H9 (cell line): ENCODE results near the gene RASL10A. TPM values are rescaled to one million over a fixed set of nuclear protein-coding genes. Genes with fewer than 3 reads are reported as not detected.

ENCODE experiments used
- DNase-seq: peaks from one replicate; pipeline ENCODE4 v3.0.0-alpha.2; 2017
- H2AFZ ChIP-seq: one replicate; pipeline ENCODE4 v1.6.1; 2013; ENCODE audit warnings: mild to moderate bottlenecking, low read length, control low read depth, moderate library complexity
- H2AK5ac ChIP-seq: 2 replicates; pipeline ENCODE4 v1.6.1; 2013; ENCODE audit warnings: low read length, control low read depth, mixed read lengths; ENCODE audit not compliant: insufficient read length
- H2BK120ac ChIP-seq: one replicate; pipeline ENCODE4 v1.6.1; 2013; ENCODE audit warnings: low read depth, mild to moderate bottlenecking, low read length, control low read depth, inconsistent platforms; ENCODE audit not compliant: poor library complexity, severe bottlenecking
- H2BK12ac ChIP-seq: 2 replicates; pipeline ENCODE4 v1.6.1; 2013; ENCODE audit warnings: low read length, control low read depth, mixed read lengths, low read depth; ENCODE audit not compliant: insufficient read length
- H2BK15ac ChIP-seq: 2 replicates; pipeline ENCODE4 v1.6.1; 2013; ENCODE audit warnings: low read depth, low read length, control low read depth
- H2BK20ac ChIP-seq: one replicate; pipeline ENCODE4 v1.6.1; 2013; ENCODE audit warnings: low read depth, mild to moderate bottlenecking, low read length, control low read depth, inconsistent platforms; ENCODE audit not compliant: poor library complexity, severe bottlenecking
- H2BK5ac ChIP-seq: 2 replicates; pipeline ENCODE4 v1.6.1; 2013; ENCODE audit warnings: low read length, control low read depth, mixed read lengths; ENCODE audit not compliant: insufficient read length
- H3K14ac ChIP-seq: 2 replicates; pipeline ENCODE4 v1.6.1; 2013; ENCODE audit warnings: low read length, control low read depth; ENCODE audit not compliant: insufficient read depth
- H3K18ac ChIP-seq: 2 replicates; pipeline ENCODE4 v1.6.1; 2013; ENCODE audit warnings: low read depth, mild to moderate bottlenecking, mixed read lengths, low read length, control low read depth; ENCODE audit not compliant: insufficient read length
- H3K23ac ChIP-seq: 2 replicates; pipeline ENCODE4 v1.6.1; 2013; ENCODE audit warnings: low read length, control low read depth, mixed read lengths, low read depth; ENCODE audit not compliant: insufficient read length
- H3K23me2 ChIP-seq: 2 replicates; pipeline ENCODE4 v1.6.1; 2013; ENCODE audit warnings: low read depth, mild to moderate bottlenecking, mixed read lengths, low read length, control low read depth; ENCODE audit not compliant: insufficient read length, poor library complexity, severe bottlenecking
- H3K27ac ChIP-seq: 2 replicates; pipeline ENCODE4 v1.5.1; 2013; ENCODE audit warnings: low read length, control low read depth, mixed read lengths, low read depth; ENCODE audit not compliant: insufficient read length
- H3K27me3 ChIP-seq: 2 replicates; pipeline ENCODE4 v1.6.1; 2013; ENCODE audit warnings: low read length, control low read depth, inconsistent platforms; ENCODE audit not compliant: insufficient read depth
- H3K4ac ChIP-seq: 2 replicates; pipeline ENCODE4 v1.6.1; 2013; ENCODE audit warnings: low read depth, mild to moderate bottlenecking, control low read depth, inconsistent platforms, low read length, moderate library complexity
- H3K4me1 ChIP-seq: 2 replicates; pipeline ENCODE4 v1.6.1; 2013; ENCODE audit warnings: low read length, control low read depth, inconsistent platforms; ENCODE audit not compliant: insufficient read depth
- H3K4me2 ChIP-seq: 2 replicates; pipeline ENCODE4 v1.6.1; 2013; ENCODE audit warnings: low read length, control low read depth, mixed read lengths; ENCODE audit not compliant: insufficient read length, insufficient read depth
- H3K56ac ChIP-seq: 2 replicates; pipeline ENCODE4 v1.6.1; 2013; ENCODE audit warnings: low read depth, mild to moderate bottlenecking, mixed read lengths, low read length, control low read depth; ENCODE audit not compliant: insufficient read length
- H3K79me1 ChIP-seq: 2 replicates; pipeline ENCODE4 v1.6.1; 2013; ENCODE audit warnings: low read depth, mild to moderate bottlenecking, moderate library complexity, low read length, control low read depth, inconsistent platforms; ENCODE audit not compliant: insufficient read depth, poor library complexity, severe bottlenecking
- H3K79me2 ChIP-seq: 2 replicates; pipeline ENCODE4 v1.6.1; 2013; ENCODE audit warnings: low read length, control low read depth, inconsistent platforms; ENCODE audit not compliant: insufficient read depth
- H3K9ac ChIP-seq: 2 replicates; pipeline ENCODE4 v1.6.1; 2013; ENCODE audit warnings: low read length, control low read depth, mixed read lengths; ENCODE audit not compliant: insufficient read length; ENCODE audit errors: extremely low read depth
- H3K9me3 ChIP-seq: one replicate; pipeline ENCODE4 v1.6.1; 2013; ENCODE audit warnings: low read depth, low read length, inconsistent platforms; ENCODE audit not compliant: control insufficient read depth
- H3T11ph ChIP-seq: one replicate; pipeline ENCODE4 v1.6.1; 2013; ENCODE audit warnings: mild to moderate bottlenecking, low read length, control low read depth, inconsistent platforms
- H4K20me1 ChIP-seq: one replicate; pipeline ENCODE4 v1.6.1; 2013; ENCODE audit not compliant: control insufficient read depth, insufficient read length, insufficient read depth
- H4K5ac ChIP-seq: 2 replicates; pipeline ENCODE4 v1.6.1; 2013; ENCODE audit warnings: low read depth, mild to moderate bottlenecking, mixed read lengths, low read length, control low read depth; ENCODE audit not compliant: insufficient read length
- H4K8ac ChIP-seq: replicated peaks from 2 replicates; pipeline ENCODE4 v1.6.1; 2013; ENCODE audit warnings: low read length, control low read depth, mixed read lengths, low read depth; ENCODE audit not compliant: insufficient read length
- H4K91ac ChIP-seq: 2 replicates; pipeline ENCODE4 v1.6.1; 2013; ENCODE audit warnings: low read depth, mild to moderate bottlenecking, moderate library complexity, mixed read lengths, low read length, control low read depth; ENCODE audit not compliant: insufficient read length
- H3K27ac Mint-ChIP-seq, 3 experiments: 2 replicates in 2 of 3; 3 replicates in 1 of 3; pipeline ENCODE4 v1.8.0; 2020 to 2021; ENCODE audit warnings: mixed read lengths in 3 of 3, mild to moderate bottlenecking in 1 of 3, moderate library complexity in 1 of 3
- H3K27me3 Mint-ChIP-seq: 2 replicates; pipeline ENCODE4 v1.8.0; 2021; ENCODE audit warnings: low read depth, mild to moderate bottlenecking, moderate library complexity, mixed read lengths
- H3K36me3 Mint-ChIP-seq, 3 experiments: 2 replicates in 2 of 3; 3 replicates in 1 of 3; pipeline ENCODE4 v1.8.0; 2020 to 2021; ENCODE audit warnings: low read depth in 3 of 3, mixed read lengths in 3 of 3; ENCODE audit not compliant: insufficient read depth in 1 of 3
- H3K4me1 Mint-ChIP-seq, 2 experiments: 2 replicates each; pipeline ENCODE4 v1.8.0; 2020; ENCODE audit warnings: mixed read lengths in 2 of 2
- H3K4me3 Mint-ChIP-seq, 2 experiments: 2 replicates in 1 of 2; 3 replicates in 1 of 2; pipeline ENCODE4 v1.8.0; 2020 to 2021; ENCODE audit warnings: mild to moderate bottlenecking in 2 of 2, mixed read lengths in 2 of 2, moderate library complexity in 1 of 2
- H3K9me3 Mint-ChIP-seq, 2 experiments: 2 replicates in 1 of 2; 3 replicates in 1 of 2; pipeline ENCODE4 v1.8.0; 2020; ENCODE audit warnings: mild to moderate bottlenecking in 2 of 2, mixed read lengths in 2 of 2, moderate library complexity in 1 of 2
- CTCF ChIP-seq: fragments of 200-600 bp; sonication (generic); conservative IDR thresholded peaks from 3 replicates; pipeline ENCODE4 v1.8.0; 2021; ENCODE audit warnings: antibody characterized with exemption, mild to moderate bottlenecking
- whole genome bisulfite sequencing: extraction: QIAGEN DNeasy Blood & Tissue Kit; methylation state at CpG from one replicate; pipeline ENCODE4 v1.1.7; 2013; ENCODE audit warnings: missing lambda C conversion rate, low lambda C conversion rate, mixed read lengths; ENCODE audit not compliant: insufficient read length; ENCODE audit errors: extremely low coverage; 5-methylcytosine and 5-hydroxymethylcytosine counted together
- total RNA-seq: library from RNA; stranded (reverse); gene quantifications from 2 replicates; pipeline ENCODE4 v1.2.1, GENCODE V29; 2021

The RASL10A gene
- total RNA-seq, 1 experiment from 2014 or later: 0.90 TPM

- Mint-ChIP-seq H3K9me3 (peaks cover 5 to 17% of the 10 kb centered on the region in 2 experiments; a peak in 4 of 5 replicates), H3K27me3 (peaks cover 52% of the 10 kb centered on the region), H3K27ac (no peak overlapping the region), H3K4me1 (peaks cover 16 to 28% of the 10 kb centered on the region in 2 experiments), H3K36me3 (peaks cover 0 to 5% (median 2%) of the 10 kb centered on the region in 3 experiments; a peak in 3 of 7 replicates), H3K4me3 (no peak overlapping the region; a peak in 1 of 5 replicates)
- no CpG with 5 or more reads among the region's 25 CpGs for WGBS
- no peak overlapping the region for H3K27ac ChIP-seq
- H3K79me1 ChIP-seq: no peaks in the 10 kb centered on the region
- peaks cover 4% of the 10 kb centered on the region for H3K23me2 ChIP-seq
- no peak overlapping the region for H2BK15ac ChIP-seq
- no peaks in the 10 kb centered on the region for H4K20me1 ChIP-seq
- no peak overlapping the region for H3K4me2 ChIP-seq
- DNase-seq: no peak
- H3K18ac ChIP-seq: no peak overlapping the region
- H4K5ac ChIP-seq: no peak overlapping the region
- no peak overlapping the region for H2BK5ac ChIP-seq
- H2AK5ac ChIP-seq: no peak overlapping the region
- no peak overlapping the region for H2AFZ ChIP-seq
- H3K27me3 ChIP-seq: peaks cover 33% of the 10 kb centered on the region
- H2BK12ac ChIP-seq: no peak overlapping the region
- H4K91ac ChIP-seq: no peak overlapping the region
- TF ChIP-seq CTCF: no peak
- no peak overlapping the region for H3K56ac ChIP-seq
- H3K4me1 ChIP-seq: no peaks in the 10 kb centered on the region
- no peak overlapping the region; the same call in 1 of the 2 replicates for H3K14ac ChIP-seq
- no peaks in the 10 kb centered on the region for H3K9me3 ChIP-seq
- H3K79me2 ChIP-seq: no peaks in the 10 kb centered on the region
- no peak overlapping the region for H3T11ph ChIP-seq
- H3K9ac ChIP-seq: no peak overlapping the region
- H2BK20ac ChIP-seq: no peak overlapping the region
- H3K4ac ChIP-seq: no peak overlapping the region
- H3K23ac ChIP-seq: no peak overlapping the region
- H4K8ac ChIP-seq: no peak overlapping the region
- no peak overlapping the region for H2BK120ac ChIP-seq
Observed at GRCh38 chr22:29312218-29313125, 3.0 kb downstream of the RASL10A start.
